Natural killer cell (primary cell): ENCODE results near the gene PTPRN2. TPM values are rescaled to one million over a fixed set of nuclear protein-coding genes. Genes with fewer than 3 reads are reported as not detected.
"Not testable (repeated sequence)": the region's sequence is repeated elsewhere in the genome, so short reads cannot be mapped to it uniquely, and the experiment has no call there.

Experiments
- ATAC-seq, 3 donors: fragments of 150-1000 bp in 2 of 3; fragments of 200-7000 bp in 1 of 3; cut with Tn5 transposase; 1 replicate in 1 of 3; 2 replicates in 2 of 3; pipeline ENCODE4 v1.10.0; 2021; ENCODE audit warnings: mild to moderate bottlenecking in 2 of 3, moderate library complexity in 2 of 3
- DNase-seq, 2 donors: peaks; one replicate each; pipeline versions ENCODE4 v3.0.0 to v3.0.0-alpha.2; 2013 to 2021; ENCODE audit warnings: mixed read lengths in 1 of 2
- H3K27ac ChIP-seq: one replicate; pipeline ENCODE4 v1.5.1; 2013; ENCODE audit warnings: mild to moderate bottlenecking, low read length
- H3K27me3 ChIP-seq: one replicate; pipeline ENCODE4 v1.6.1; 2013; ENCODE audit warnings: low read length; ENCODE audit not compliant: control insufficient read depth, insufficient read depth
- H3K36me3 ChIP-seq: one replicate; pipeline ENCODE4 v1.6.1; 2013; ENCODE audit warnings: low read length; ENCODE audit not compliant: control insufficient read depth, insufficient read depth
- H3K4me1 ChIP-seq: one replicate; pipeline ENCODE4 v1.6.1; 2013; ENCODE audit warnings: low read length; ENCODE audit not compliant: control insufficient read depth, insufficient read depth
- H3K4me3 ChIP-seq: one replicate; pipeline ENCODE4 v1.5.1; 2013; ENCODE audit warnings: low read length
- H3K9me3 ChIP-seq: one replicate; pipeline ENCODE4 v1.6.1; 2013; ENCODE audit warnings: low read length; ENCODE audit not compliant: control insufficient read depth, insufficient read depth
- H3K27ac Mint-ChIP-seq, 2 donors: one replicate each; pipeline ENCODE4 v1.8.0; 2022; ENCODE audit warnings: mild to moderate bottlenecking in 2 of 2, mixed read lengths in 2 of 2, moderate library complexity in 1 of 2
- H3K27me3 Mint-ChIP-seq, 2 donors: one replicate each; pipeline ENCODE4 v1.8.0; 2022; ENCODE audit warnings: low read depth in 2 of 2, mixed read lengths in 2 of 2
- H3K36me3 Mint-ChIP-seq: one replicate; pipeline ENCODE4 v1.8.0; 2022; ENCODE audit warnings: mixed read lengths
- H3K4me1 Mint-ChIP-seq, 2 donors: one replicate each; pipeline ENCODE4 v1.8.0; 2022; ENCODE audit warnings: mixed read lengths in 2 of 2
- H3K4me3 Mint-ChIP-seq: one replicate; pipeline ENCODE4 v1.8.0; 2022; ENCODE audit warnings: mild to moderate bottlenecking, moderate library complexity, mixed read lengths
- H3K9me3 Mint-ChIP-seq, 2 donors: one replicate each; pipeline ENCODE4 v1.8.0; 2022; ENCODE audit warnings: mixed read lengths in 2 of 2
- WGBS: methylation state at CpG from one replicate; pipeline ENCODE4 v1.1.7; 2013; ENCODE audit warnings: missing lambda C conversion rate; ENCODE audit not compliant: insufficient coverage; 5-methylcytosine and 5-hydroxymethylcytosine counted together
- intact Hi-C: fragments of 100-400 bp; cut with micrococcal nuclease; formaldehyde crosslinking; loops from one replicate; pipeline ENCODE4 v1.14.2; 2022
- total RNA-seq, 4 donors: library from RNA; stranded (reverse); fragments of 120-200 nt in 1 of 4; gene quantifications; one replicate each; pipeline versions ENCODE4 v1.2.3 to v1.2.4, GENCODE V29; 2013 to 2022
- TF ChIP-seq, protein P1 (sequence below): fragments of 200-600 bp; IDR thresholded peaks from one replicate; pipeline ENCODE4 v1.8.0; 2022; ENCODE audit warnings: antibody characterized with exemption

The PTPRN2 gene
- total RNA-seq, 3 donors from 2014 or later (not counting 1 experiment from before 2014, with no cell fraction given) = 1.3 to 2.5 (median 1.9) TPM

- no peaks in the 10 kb centered on the region for H3K36me3 ChIP-seq
- Mint-ChIP-seq H3K27ac (no peak overlapping the region), H3K27me3 (peaks cover 7 to 12% of the 10 kb centered on the region in 2 donors), H3K4me1 (no peaks in the 10 kb centered on the region), H3K9me3 (peaks cover 5 to 14% of the 10 kb centered on the region in 2 donors), H3K36me3 (peaks cover 13% of the 10 kb centered on the region), H3K4me3 (no peak overlapping the region)
- peaks cover 9% of the 10 kb centered on the region for H3K9me3 ChIP-seq
- H3K27ac ChIP-seq = no peak overlapping the region
- ATAC-seq (no peak), DNase-seq (no peak)
- H3K4me3 ChIP-seq = no peak overlapping the region
- TF ChIP-seq, protein P1, sequence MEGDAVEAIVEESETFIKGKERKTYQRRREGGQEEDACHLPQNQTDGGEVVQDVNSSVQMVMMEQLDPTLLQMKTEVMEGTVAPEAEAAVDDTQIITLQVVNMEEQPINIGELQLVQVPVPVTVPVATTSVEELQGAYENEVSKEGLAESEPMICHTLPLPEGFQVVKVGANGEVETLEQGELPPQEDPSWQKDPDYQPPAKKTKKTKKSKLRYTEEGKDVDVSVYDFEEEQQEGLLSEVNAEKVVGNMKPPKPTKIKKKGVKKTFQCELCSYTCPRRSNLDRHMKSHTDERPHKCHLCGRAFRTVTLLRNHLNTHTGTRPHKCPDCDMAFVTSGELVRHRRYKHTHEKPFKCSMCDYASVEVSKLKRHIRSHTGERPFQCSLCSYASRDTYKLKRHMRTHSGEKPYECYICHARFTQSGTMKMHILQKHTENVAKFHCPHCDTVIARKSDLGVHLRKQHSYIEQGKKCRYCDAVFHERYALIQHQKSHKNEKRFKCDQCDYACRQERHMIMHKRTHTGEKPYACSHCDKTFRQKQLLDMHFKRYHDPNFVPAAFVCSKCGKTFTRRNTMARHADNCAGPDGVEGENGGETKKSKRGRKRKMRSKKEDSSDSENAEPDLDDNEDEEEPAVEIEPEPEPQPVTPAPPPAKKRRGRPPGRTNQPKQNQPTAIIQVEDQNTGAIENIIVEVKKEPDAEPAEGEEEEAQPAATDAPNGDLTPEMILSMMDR = no peak
- intact Hi-C loops = no loop called here
- no peaks in the 10 kb centered on the region for H3K27me3 ChIP-seq
- H3K4me1 ChIP-seq = no peaks in the 10 kb centered on the region
- 78% methylated on average over 22 of the region's 27 CpGs for WGBS
Measured at GRCh38 chr7:158508802-158509385, 78.7 kb downstream of the PTPRN2 start.

DNA sequence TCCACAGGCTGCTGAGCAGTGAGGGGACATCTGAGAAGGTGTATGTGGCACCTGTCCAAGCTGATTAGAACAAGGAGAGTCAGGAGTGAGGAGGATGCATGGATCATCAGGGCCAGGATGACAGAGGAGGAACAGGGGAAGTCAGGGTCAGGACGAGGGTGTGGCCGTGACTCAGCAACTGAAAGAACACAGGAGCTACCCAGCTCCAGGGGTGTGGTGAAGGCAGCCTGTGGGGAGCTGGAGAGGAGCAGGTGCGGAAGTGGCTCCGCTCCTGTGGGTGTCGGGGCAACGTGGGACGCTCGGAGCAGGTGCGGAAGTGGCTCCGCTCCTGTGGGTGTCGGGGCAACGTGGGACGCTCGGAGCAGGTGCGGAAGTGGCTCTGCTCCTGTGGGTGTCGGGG is 79.3 kb downstream of the PTPRN2 start:
- DNase-seq, H3K27me3 ChIP-seq, H3K9me3 ChIP-seq, H3K27ac Mint-ChIP-seq, H3K4me1 Mint-ChIP-seq, H3K4me1 ChIP-seq, H3K36me3 ChIP-seq, H3K4me3 Mint-ChIP-seq, H3K27ac ChIP-seq, ATAC-seq, intact Hi-C loops, H3K4me3 ChIP-seq: not testable (repeated sequence)
- 87% methylated on average over 11 of the region's 16 CpGs for WGBS
- peaks cover 5 to 14% of the 10 kb centered on the region in 2 donors for H3K9me3 Mint-ChIP-seq
- H3K36me3 Mint-ChIP-seq = peaks cover 13% of the 10 kb centered on the region
- H3K27me3 Mint-ChIP-seq = peaks cover 9 to 12% of the 10 kb centered on the region in 2 donors

- Histone ChIP-seq H3K4me1 (no peaks in the 10 kb centered on the region), H3K27ac (no peak overlapping the region), H3K36me3 (no peaks in the 10 kb centered on the region), H3K9me3 (peaks cover 9% of the 10 kb centered on the region), H3K27me3 (no peaks in the 10 kb centered on the region), H3K4me3 (no peak overlapping the region)
- DNase-seq (no peak), ATAC-seq (no peak)
- Mint-ChIP-seq H3K4me1 (no peaks in the 10 kb centered on the region), H3K36me3 (peaks cover 13% of the 10 kb centered on the region), H3K4me3 (no peak overlapping the region), H3K27ac (no peak overlapping the region), H3K9me3 (peaks cover 5 to 14% of the 10 kb centered on the region in 2 donors), H3K27me3 (peaks cover 12 to 13% of the 10 kb centered on the region in 2 donors)
- intact Hi-C loops = no loop called here
- TF ChIP-seq, protein P1 = no peak
- WGBS = 90% methylated on average over 15 of the region's 15 CpGs
Measured at GRCh38 chr7:158507917-158508316, 79.7 kb downstream of the PTPRN2 start.

DNA sequence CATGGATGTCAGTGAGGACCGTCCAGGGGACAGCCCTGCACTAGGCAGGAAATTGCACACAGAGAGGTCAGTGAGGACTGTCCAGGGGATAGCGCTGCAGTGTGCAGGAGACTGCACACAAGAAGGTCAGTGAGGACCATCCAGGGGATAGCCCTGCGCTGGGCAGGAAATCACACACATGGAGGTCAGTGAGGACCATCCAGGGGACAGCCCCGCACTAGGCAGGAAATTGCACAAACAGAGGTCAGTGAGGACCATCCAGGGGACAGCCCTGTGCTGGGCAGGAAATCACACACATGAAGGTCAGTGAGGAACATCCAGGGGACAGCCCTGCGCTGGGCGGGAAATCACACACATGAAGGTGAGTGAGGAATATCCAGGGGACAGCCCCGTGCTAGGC is 80.4 kb downstream of the PTPRN2 start:
- peaks cover 12 to 13% of the 10 kb centered on the region in 2 donors for H3K27me3 Mint-ChIP-seq
- 81% methylated on average over 7 of the region's 7 CpGs for WGBS

More for the DNA sequence above, 80.4 kb downstream of the PTPRN2 start:
- H3K4me3 Mint-ChIP-seq, H3K27ac Mint-ChIP-seq, H3K4me3 ChIP-seq, H3K4me1 Mint-ChIP-seq, DNase-seq, H3K36me3 ChIP-seq, H3K4me1 ChIP-seq, H3K27ac ChIP-seq, ATAC-seq, H3K27me3 ChIP-seq, intact Hi-C loops, H3K9me3 ChIP-seq: not testable (repeated sequence)
- H3K36me3 Mint-ChIP-seq = peaks cover 13% of the 10 kb centered on the region
- H3K9me3 Mint-ChIP-seq = peaks cover 5 to 13% of the 10 kb centered on the region in 2 donors
